HepG2 (cell line): Measurements from ENCODE around the gene ERCC4. TPM values are rescaled to one million over a fixed set of nuclear protein-coding genes. Genes with fewer than 3 reads are reported as not detected.

Experiments used
- CHD2 ChIP-seq: IDR thresholded peaks from 2 replicates; pipeline ENCODE4 v1.6.1; 2011; ENCODE audit warnings: low read depth, low read length, improper control_type of control experiment
- GPBP1L1 ChIP-seq: sonication (generic); formaldehyde crosslinking; IDR thresholded peaks from 2 replicates; pipeline ENCODE4 v1.5.0; 2020; ENCODE audit warnings: mild to moderate bottlenecking, missing genetic modification reagents
- PAXIP1 ChIP-seq: sonication (generic); formaldehyde crosslinking; conservative IDR thresholded peaks from 2 replicates; pipeline ENCODE4 v1.4.0; 2020; ENCODE audit warnings: mild to moderate bottlenecking, missing genetic modification reagents, moderate library complexity
- RBAK ChIP-seq: sonication (generic); formaldehyde crosslinking; IDR thresholded peaks from 2 replicates; pipeline ENCODE4 v1.5.1; 2020; ENCODE audit warnings: mild to moderate bottlenecking, missing genetic modification reagents
- RXRA ChIP-seq: sonication (generic); formaldehyde crosslinking; IDR thresholded peaks from 2 replicates; pipeline ENCODE4 v1.5.1; 2020; ENCODE audit warnings: missing genetic modification reagents
- TEF ChIP-seq: sonication (generic); formaldehyde crosslinking; IDR thresholded peaks from 2 replicates; pipeline ENCODE4 v1.5.0; 2020; ENCODE audit warnings: missing genetic modification reagents
- ZNF468 ChIP-seq: sonication (generic); formaldehyde crosslinking; IDR thresholded peaks from 2 replicates; pipeline ENCODE4 v1.8.0; 2022; ENCODE audit warnings: mild to moderate bottlenecking, moderate library complexity, missing genetic modification reagents
- ZNF713 ChIP-seq: sonication (generic); formaldehyde crosslinking; IDR thresholded peaks from 2 replicates; pipeline ENCODE4 v1.4.0; 2020; ENCODE audit warnings: mild to moderate bottlenecking, missing genetic modification reagents
- ZNF737 ChIP-seq: sonication (generic); formaldehyde crosslinking; IDR thresholded peaks from 2 replicates; pipeline ENCODE4 v1.5.0; 2020; ENCODE audit warnings: missing genetic modification reagents, mild to moderate bottlenecking, borderline replicate concordance
- polyA plus RNA-seq, 8 experiments: library from polyadenylated mRNA; depleted of rRNA in 3 of 8; stranded (reverse) in 7 of 8; unstranded in 1 of 8; fragments of >200 nt; fragmentation: Illumina TruSeq in 4 of 8; extraction: Trizol in 4 of 8; gene quantifications; 2 replicates each; pipeline versions ENCODE4 v1.2.1 to v1.2.3, GENCODE V29; 2011 to 2016; ENCODE audit warnings: low read depth in 4 of 8, missing spikeins in 1 of 8, mixed read lengths in 1 of 8; ENCODE audit not compliant: insufficient read depth in 1 of 8
- total RNA-seq, 5 experiments: library from RNA; depleted of rRNA; stranded (reverse); fragments of >200 nt; fragmentation: Illumina TruSeq; extraction: Trizol; gene quantifications; 2 replicates each; pipeline ENCODE4 v1.2.3, GENCODE V29; 2016; ENCODE audit warnings: low read depth in 1 of 5
- TF ChIP-seq, protein P1 (sequence below): sonication (generic); formaldehyde crosslinking; IDR thresholded peaks from 2 replicates; pipeline ENCODE4 v1.4.0; 2020; ENCODE audit warnings: missing genetic modification reagents, mild to moderate bottlenecking, borderline replicate concordance
- TF ChIP-seq, protein P2 (sequence below): sonication (generic); formaldehyde crosslinking; IDR thresholded peaks from 2 replicates; pipeline ENCODE4 v1.8.0; 2022; ENCODE audit warnings: mild to moderate bottlenecking, missing genetic modification reagents; ENCODE audit not compliant: insufficient replicate concordance
- TF ChIP-seq, protein P3 (sequence below): sonication (generic); formaldehyde crosslinking; IDR thresholded peaks from 2 replicates; pipeline ENCODE4 v1.4.0; 2020; ENCODE audit warnings: mild to moderate bottlenecking, low read depth, missing genetic modification reagents
- TF ChIP-seq, protein P4 (sequence below): sonication (generic); formaldehyde crosslinking; IDR thresholded peaks from 2 replicates; pipeline ENCODE4 v1.8.1; 2023; ENCODE audit warnings: mild to moderate bottlenecking, moderate library complexity, missing genetic modification reagents
- TF ChIP-seq, protein P5 (sequence below): sonication (generic); formaldehyde crosslinking; IDR thresholded peaks from 2 replicates; pipeline ENCODE4 v1.8.0; 2022; ENCODE audit warnings: missing genetic modification reagents, mild to moderate bottlenecking, borderline replicate concordance
- TF ChIP-seq, protein P6 (sequence below): sonication (generic); formaldehyde crosslinking; IDR thresholded peaks from 2 replicates; pipeline ENCODE4 v1.4.0; 2020; ENCODE audit warnings: missing genetic modification reagents

The ERCC4 gene
- total and polyA plus RNA-seq, 2 of the 13 experiments (the other 11 are each of a cell fraction or from before 2014, with no cell fraction given), result 5.4 to 15.2 TPM

DNA sequence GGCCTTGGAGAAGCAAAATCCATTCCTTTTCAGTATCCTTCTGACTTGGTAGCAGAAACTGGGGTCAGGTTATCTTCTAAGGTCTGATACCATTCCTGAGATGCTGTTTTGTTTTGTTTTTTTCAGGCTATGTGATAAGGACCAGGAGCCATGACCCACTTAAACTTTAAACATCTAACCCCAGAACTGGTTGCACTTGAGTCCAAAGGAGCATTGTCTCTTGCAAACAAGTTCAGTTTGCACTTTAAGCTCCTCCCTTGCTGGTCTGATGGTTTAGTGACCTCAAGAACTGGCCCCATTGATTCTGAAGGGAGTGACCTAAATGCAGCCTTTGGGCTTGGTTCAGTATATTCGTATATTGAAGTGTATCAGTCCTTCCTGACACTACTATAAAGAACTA is 75.2 kb downstream of the ERCC4 start (continued):
- TF ChIP-seq GPBP1L1 (CRISPR knock-in tag), result no peak
- TF ChIP-seq, protein P1, sequence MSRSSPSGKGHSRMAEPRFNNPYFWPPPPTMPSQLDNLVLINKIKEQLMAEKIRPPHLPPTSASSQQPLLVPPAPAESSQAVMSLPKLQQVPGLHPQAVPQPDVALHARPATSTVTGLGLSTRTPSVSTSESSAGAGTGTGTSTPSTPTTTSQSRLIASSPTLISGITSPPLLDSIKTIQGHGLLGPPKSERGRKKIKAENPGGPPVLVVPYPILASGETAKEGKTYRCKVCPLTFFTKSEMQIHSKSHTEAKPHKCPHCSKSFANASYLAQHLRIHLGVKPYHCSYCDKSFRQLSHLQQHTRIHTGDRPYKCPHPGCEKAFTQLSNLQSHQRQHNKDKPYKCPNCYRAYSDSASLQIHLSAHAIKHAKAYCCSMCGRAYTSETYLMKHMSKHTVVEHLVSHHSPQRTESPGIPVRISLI (CRISPR knock-in tag), result no peak; the same call in 1 of the 2 replicates
- TF ChIP-seq, protein P2, sequence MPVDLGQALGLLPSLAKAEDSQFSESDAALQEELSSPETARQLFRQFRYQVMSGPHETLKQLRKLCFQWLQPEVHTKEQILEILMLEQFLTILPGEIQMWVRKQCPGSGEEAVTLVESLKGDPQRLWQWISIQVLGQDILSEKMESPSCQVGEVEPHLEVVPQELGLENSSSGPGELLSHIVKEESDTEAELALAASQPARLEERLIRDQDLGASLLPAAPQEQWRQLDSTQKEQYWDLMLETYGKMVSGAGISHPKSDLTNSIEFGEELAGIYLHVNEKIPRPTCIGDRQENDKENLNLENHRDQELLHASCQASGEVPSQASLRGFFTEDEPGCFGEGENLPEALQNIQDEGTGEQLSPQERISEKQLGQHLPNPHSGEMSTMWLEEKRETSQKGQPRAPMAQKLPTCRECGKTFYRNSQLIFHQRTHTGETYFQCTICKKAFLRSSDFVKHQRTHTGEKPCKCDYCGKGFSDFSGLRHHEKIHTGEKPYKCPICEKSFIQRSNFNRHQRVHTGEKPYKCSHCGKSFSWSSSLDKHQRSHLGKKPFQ, result no peak
- no peak for TF ChIP-seq RBAK (CRISPR knock-in tag)
- TF ChIP-seq, protein P3, sequence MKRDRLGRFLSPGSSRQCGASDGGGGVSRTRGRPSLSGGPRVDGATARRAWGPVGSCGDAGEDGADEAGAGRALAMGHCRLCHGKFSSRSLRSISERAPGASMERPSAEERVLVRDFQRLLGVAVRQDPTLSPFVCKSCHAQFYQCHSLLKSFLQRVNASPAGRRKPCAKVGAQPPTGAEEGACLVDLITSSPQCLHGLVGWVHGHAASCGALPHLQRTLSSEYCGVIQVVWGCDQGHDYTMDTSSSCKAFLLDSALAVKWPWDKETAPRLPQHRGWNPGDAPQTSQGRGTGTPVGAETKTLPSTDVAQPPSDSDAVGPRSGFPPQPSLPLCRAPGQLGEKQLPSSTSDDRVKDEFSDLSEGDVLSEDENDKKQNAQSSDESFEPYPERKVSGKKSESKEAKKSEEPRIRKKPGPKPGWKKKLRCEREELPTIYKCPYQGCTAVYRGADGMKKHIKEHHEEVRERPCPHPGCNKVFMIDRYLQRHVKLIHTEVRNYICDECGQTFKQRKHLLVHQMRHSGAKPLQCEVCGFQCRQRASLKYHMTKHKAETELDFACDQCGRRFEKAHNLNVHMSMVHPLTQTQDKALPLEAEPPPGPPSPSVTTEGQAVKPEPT (CRISPR knock-in tag), result no peak
- TF ChIP-seq TEF (CRISPR knock-in tag), result no peak
- peak; percentile 85 for TF ChIP-seq PAXIP1
- TF ChIP-seq ZNF737 (CRISPR knock-in tag), result no peak
- no peak for TF ChIP-seq ZNF713
- TF ChIP-seq CHD2, result no peak
- TF ChIP-seq, protein P4, sequence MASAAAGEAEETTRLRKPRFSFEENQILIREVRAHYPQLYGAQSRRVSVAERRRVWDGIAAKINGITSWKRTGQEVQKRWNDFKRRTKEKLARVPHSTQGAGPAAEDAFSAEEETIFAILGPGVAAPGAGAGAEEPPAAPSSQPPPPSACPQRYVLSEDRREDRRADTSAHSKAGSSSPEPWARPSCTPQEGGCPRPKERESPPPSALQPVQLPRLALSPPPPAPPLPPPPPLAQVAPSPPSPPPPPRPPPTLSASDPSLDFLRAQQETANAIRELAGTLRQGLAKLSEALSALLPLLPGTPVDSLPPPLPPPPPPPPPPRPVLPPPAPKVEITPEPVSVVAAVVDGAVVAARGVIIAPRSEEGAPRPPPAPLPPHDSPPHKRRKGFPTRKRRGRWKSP (CRISPR knock-in tag), result no peak
- TF ChIP-seq, protein P5, sequence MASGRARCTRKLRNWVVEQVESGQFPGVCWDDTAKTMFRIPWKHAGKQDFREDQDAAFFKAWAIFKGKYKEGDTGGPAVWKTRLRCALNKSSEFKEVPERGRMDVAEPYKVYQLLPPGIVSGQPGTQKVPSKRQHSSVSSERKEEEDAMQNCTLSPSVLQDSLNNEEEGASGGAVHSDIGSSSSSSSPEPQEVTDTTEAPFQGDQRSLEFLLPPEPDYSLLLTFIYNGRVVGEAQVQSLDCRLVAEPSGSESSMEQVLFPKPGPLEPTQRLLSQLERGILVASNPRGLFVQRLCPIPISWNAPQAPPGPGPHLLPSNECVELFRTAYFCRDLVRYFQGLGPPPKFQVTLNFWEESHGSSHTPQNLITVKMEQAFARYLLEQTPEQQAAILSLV (CRISPR knock-in tag), result no peak
- TF ChIP-seq, protein P6, sequence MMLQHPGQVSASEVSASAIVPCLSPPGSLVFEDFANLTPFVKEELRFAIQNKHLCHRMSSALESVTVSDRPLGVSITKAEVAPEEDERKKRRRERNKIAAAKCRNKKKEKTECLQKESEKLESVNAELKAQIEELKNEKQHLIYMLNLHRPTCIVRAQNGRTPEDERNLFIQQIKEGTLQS (CRISPR knock-in tag), result no peak
- no peak; the same call in 1 of the 2 replicates for TF ChIP-seq RXRA (CRISPR knock-in tag)
- no peak for TF ChIP-seq ZNF468 (CRISPR knock-in tag)
